Measurements from ENCODE around the gene ARHGEF2.

Gene ARHGEF2

DNA sequence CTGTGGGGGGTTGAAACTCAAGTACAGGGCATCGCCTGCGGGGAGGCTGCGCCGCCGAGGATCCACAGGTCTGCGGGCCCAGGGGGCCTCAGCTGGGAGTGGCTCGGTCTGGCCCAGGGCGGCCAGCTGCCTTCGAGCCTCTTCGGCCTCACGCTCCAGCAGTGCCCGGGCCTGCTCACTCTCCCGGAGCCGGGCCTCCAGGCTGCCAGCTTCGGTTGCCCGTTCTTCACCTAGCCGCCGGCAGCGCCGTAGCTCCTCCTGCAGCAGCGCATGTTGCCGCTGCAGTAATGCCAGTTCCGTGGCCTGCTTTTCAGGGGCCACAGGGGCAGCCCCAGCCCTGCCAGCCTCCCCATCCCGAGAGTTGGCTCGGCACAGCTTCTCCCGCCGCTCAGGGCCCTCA is 27.5 kb downstream of the ARHGEF2 start:
- TF ChIP-seq, protein P1, sequence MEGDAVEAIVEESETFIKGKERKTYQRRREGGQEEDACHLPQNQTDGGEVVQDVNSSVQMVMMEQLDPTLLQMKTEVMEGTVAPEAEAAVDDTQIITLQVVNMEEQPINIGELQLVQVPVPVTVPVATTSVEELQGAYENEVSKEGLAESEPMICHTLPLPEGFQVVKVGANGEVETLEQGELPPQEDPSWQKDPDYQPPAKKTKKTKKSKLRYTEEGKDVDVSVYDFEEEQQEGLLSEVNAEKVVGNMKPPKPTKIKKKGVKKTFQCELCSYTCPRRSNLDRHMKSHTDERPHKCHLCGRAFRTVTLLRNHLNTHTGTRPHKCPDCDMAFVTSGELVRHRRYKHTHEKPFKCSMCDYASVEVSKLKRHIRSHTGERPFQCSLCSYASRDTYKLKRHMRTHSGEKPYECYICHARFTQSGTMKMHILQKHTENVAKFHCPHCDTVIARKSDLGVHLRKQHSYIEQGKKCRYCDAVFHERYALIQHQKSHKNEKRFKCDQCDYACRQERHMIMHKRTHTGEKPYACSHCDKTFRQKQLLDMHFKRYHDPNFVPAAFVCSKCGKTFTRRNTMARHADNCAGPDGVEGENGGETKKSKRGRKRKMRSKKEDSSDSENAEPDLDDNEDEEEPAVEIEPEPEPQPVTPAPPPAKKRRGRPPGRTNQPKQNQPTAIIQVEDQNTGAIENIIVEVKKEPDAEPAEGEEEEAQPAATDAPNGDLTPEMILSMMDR (IDR thresholded peaks at IDR 0.05; ENCODE audit: insufficient read depth, low read length, poor library complexity, severe bottlenecking), result no peak
- Histone ChIP-seq H3K27me3 (replicated peaks; ENCODE audit: control insufficient read depth, insufficient read depth, low read length) (no peaks in the 10 kb centered on the region), H3K4me3 (replicated peaks; ENCODE audit: low read depth, low read length) (no peak overlapping the region), H3K36me3 (ENCODE audit: control insufficient read depth, insufficient read depth, low read length) (peaks cover 50% of the 10 kb centered on the region)
- DNase-seq (ENCODE audit: extremely low read depth, insufficient read length), result no peak

DNA sequence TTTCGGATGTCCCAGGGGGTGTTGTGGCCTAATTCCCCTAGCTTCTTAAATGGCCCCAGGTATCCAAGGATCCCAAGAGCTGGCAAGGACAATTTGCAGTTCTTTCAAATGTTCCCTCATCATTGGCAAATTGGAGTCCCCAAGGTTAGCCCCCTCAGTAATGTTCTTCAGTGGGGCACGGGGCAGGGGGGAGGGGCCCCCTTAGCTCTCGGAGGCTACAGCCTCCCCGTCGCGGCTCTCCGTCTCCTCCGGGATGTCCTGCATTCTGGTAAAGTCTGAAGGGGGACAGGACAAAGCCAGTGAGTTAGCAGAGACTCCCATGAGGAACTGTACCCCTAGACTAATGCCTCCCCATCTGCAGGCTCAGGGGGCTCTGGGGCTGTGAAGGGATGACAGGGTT is 30.6 kb downstream of the ARHGEF2 start:
- no peak overlapping the region for H3K4me3 ChIP-seq (replicated peaks; ENCODE audit: low read depth, low read length)
- H3K27me3 ChIP-seq (replicated peaks; ENCODE audit: control insufficient read depth, insufficient read depth, low read length), result no peaks in the 10 kb centered on the region
- no peak for DNase-seq (ENCODE audit: extremely low read depth, insufficient read length)
- TF ChIP-seq, protein P1 (IDR thresholded peaks at IDR 0.05; ENCODE audit: insufficient read depth, low read length, poor library complexity, severe bottlenecking), result no peak
- peaks cover 41% of the 10 kb centered on the region for H3K36me3 ChIP-seq (ENCODE audit: control insufficient read depth, insufficient read depth, low read length)

DNA sequence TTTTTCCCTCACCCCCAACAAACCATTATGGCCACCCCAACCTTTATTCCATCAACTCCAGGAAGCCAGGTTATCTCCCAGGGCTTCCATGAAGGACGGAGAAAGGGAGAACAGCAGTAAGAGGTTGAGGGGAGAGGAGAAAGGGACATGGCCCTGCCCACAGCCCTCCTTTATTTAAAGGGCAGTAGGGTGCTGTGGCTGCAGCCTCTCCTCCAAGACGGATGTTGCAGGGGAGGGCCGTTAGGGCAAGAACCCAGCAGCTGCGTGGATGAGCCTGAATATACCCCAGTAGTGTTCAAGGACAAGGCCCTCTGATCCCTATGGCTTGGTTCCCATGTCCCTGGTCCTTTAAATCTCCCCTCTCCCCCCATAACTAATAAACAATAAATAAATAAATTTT is 31.1 kb downstream of the ARHGEF2 start:
- Histone ChIP-seq H3K4me3 (replicated peaks; ENCODE audit: low read depth, low read length) (no peak overlapping the region), H3K36me3 (ENCODE audit: control insufficient read depth, insufficient read depth, low read length) (peaks cover 37% of the 10 kb centered on the region), H3K27me3 (replicated peaks; ENCODE audit: control insufficient read depth, insufficient read depth, low read length) (no peaks in the 10 kb centered on the region)
- TF ChIP-seq, protein P1 (IDR thresholded peaks at IDR 0.05; ENCODE audit: insufficient read depth, low read length, poor library complexity, severe bottlenecking), result no peak
- DNase-seq (ENCODE audit: extremely low read depth, insufficient read length), result no peak

DNA sequence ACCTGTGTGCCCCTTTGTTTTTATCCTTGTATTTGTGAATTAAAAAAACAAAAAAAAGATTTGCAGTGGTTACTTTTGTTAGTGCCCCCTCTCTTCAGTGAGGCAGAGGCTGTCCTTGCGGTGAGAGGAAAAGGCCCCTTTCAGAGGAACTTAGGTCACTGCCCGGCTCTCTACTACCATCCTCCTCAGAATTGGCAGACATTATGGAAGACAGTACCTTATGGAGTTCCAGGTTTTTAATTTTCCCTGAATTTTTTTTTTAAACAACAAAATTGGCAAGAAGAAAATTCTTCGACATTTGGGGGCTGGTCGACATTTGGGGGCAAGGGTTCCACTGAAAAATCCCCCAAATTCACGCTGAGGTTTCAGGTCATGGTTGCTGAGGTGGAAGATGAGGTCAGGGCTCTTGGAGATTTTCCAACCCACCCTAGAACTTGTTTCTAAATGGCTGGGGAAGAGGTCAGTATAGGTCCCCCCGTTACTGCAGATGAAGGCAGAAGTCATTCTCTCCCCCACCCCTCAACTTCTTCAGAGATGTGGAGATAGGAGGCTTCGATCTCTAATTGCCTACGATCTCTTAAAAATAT is 31.6 kb downstream of the ARHGEF2 start:
- DNase-seq (ENCODE audit: extremely low read depth, insufficient read length), result no peak
- TF ChIP-seq, protein P1 (IDR thresholded peaks at IDR 0.05; ENCODE audit: insufficient read depth, low read length, poor library complexity, severe bottlenecking), result no peak
- Histone ChIP-seq H3K36me3 (ENCODE audit: control insufficient read depth, insufficient read depth, low read length) (peaks cover 31% of the 10 kb centered on the region), H3K27me3 (replicated peaks; ENCODE audit: control insufficient read depth, insufficient read depth, low read length) (no peaks in the 10 kb centered on the region), H3K4me3 (replicated peaks; ENCODE audit: low read depth, low read length) (no peak overlapping the region; the same call in 1 of the 2 replicates)

DNA sequence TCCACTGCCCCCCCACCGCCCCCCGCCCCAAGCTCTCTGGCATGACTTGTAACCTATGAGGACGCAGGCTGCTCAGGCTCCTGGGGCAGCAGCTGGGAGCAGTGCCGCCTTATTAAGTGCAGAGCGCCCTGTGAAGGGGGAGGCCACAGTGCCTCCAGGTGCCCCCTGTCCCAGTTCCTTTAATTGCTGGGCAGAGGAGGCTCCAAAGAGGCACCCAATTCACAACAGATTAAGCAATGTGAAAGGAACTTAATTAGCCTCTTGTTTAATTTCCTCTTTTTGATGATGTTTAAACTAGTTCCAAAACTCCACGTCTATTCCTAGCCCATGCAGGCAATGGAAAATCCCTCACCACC is 33.9 kb downstream of the ARHGEF2 start:
- TF ChIP-seq, protein P1 (IDR thresholded peaks at IDR 0.05; ENCODE audit: insufficient read depth, low read length, poor library complexity, severe bottlenecking), result no peak
- no peak for DNase-seq (ENCODE audit: extremely low read depth, insufficient read length)
- Histone ChIP-seq H3K4me3 (replicated peaks; ENCODE audit: low read depth, low read length) (no peak overlapping the region), H3K36me3 (ENCODE audit: control insufficient read depth, insufficient read depth, low read length) (peaks cover 13% of the 10 kb centered on the region), H3K27me3 (replicated peaks; ENCODE audit: control insufficient read depth, insufficient read depth, low read length) (no peaks in the 10 kb centered on the region)

DNA sequence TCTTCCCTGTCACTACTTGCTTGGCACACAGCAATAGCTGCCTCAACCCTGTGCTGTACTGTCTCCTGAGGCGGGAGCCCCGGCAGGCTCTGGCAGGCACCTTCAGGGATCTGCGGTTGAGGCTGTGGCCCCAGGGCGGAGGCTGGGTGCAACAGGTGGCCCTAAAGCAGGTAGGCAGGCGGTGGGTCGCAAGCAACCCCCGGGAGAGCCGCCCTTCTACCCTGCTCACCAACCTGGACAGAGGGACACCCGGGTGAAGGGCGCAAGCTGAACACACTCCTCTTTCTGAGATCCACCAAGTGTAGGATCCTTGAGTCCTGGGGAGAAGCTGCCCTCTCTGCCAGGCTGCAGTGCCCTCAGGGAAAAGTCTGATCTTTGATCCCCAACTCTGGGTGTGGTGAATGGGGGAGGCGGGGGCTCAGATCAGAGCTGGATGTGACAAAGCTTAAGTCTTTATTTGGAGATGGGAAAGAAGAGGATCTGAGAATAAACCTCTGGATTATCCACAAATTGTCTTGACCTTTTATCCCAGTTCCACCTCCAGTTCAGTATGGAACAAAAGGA is 35.7 kb downstream of the ARHGEF2 start:
- DNase-seq (ENCODE audit: extremely low read depth, insufficient read length), result no peak
- Histone ChIP-seq H3K36me3 (ENCODE audit: control insufficient read depth, insufficient read depth, low read length) (peaks cover 5% of the 10 kb centered on the region), H3K4me3 (replicated peaks; ENCODE audit: low read depth, low read length) (no peak overlapping the region), H3K27me3 (replicated peaks; ENCODE audit: control insufficient read depth, insufficient read depth, low read length) (no peaks in the 10 kb centered on the region)
- TF ChIP-seq, protein P1 (IDR thresholded peaks at IDR 0.05; ENCODE audit: insufficient read depth, low read length, poor library complexity, severe bottlenecking), result no peak
